WERI-Rb-1 (cell line): ENCODE data around the gene IL34.

Experiments
- DNase-seq: peaks from one replicate; pipeline ENCODE4 v3.0.0-alpha.2; 2020
- H3K27ac ChIP-seq: fragments of 250-450 bp; sonication (Bioruptor Pico); 2 replicates; pipeline ENCODE4 v1.5.1; 2020; ENCODE audit warnings: mild to moderate bottlenecking, moderate library complexity
- H3K27me3 ChIP-seq: fragments of 250-450 bp; sonication (Bioruptor Pico); 2 replicates; pipeline ENCODE4 v1.5.1; 2021; ENCODE audit warnings: mild to moderate bottlenecking, low read depth, moderate library complexity; ENCODE audit not compliant: insufficient read depth, severe bottlenecking
- H3K36me3 ChIP-seq: fragments of 250-450 bp; sonication (Bioruptor Pico); 2 replicates; pipeline ENCODE4 v1.5.1; 2020; ENCODE audit warnings: mild to moderate bottlenecking, moderate library complexity
- H3K4me3 ChIP-seq: 2 replicates; pipeline ENCODE4 v1.5.1; 2011; ENCODE audit warnings: low read depth, mild to moderate bottlenecking, control low read depth, low read length
- H3K9me3 ChIP-seq: fragments of 250-450 bp; sonication (Bioruptor Pico); 2 replicates; pipeline ENCODE4 v1.5.1; 2021; ENCODE audit warnings: mild to moderate bottlenecking, moderate library complexity; ENCODE audit not compliant: severe bottlenecking
- TF ChIP-seq, protein P1 (sequence below): IDR thresholded peaks from 2 replicates; pipeline ENCODE4 v1.5.1; 2011; ENCODE audit warnings: low read depth, mild to moderate bottlenecking, control low read depth, inconsistent platforms, low read length

IL34 gene

GRCh38 chr16:70659546-70659945 is 13.2 kb downstream of the IL34 start:
- H3K9me3 ChIP-seq = no peaks in the 10 kb centered on the region
- no peaks in the 10 kb centered on the region for H3K27me3 ChIP-seq
- TF ChIP-seq, protein P1, sequence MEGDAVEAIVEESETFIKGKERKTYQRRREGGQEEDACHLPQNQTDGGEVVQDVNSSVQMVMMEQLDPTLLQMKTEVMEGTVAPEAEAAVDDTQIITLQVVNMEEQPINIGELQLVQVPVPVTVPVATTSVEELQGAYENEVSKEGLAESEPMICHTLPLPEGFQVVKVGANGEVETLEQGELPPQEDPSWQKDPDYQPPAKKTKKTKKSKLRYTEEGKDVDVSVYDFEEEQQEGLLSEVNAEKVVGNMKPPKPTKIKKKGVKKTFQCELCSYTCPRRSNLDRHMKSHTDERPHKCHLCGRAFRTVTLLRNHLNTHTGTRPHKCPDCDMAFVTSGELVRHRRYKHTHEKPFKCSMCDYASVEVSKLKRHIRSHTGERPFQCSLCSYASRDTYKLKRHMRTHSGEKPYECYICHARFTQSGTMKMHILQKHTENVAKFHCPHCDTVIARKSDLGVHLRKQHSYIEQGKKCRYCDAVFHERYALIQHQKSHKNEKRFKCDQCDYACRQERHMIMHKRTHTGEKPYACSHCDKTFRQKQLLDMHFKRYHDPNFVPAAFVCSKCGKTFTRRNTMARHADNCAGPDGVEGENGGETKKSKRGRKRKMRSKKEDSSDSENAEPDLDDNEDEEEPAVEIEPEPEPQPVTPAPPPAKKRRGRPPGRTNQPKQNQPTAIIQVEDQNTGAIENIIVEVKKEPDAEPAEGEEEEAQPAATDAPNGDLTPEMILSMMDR = no peak
- peaks cover 17% of the 10 kb centered on the region for H3K36me3 ChIP-seq
- no peak overlapping the region for H3K27ac ChIP-seq
- H3K4me3 ChIP-seq = no peak overlapping the region
- no peak for DNase-seq

- TF ChIP-seq, protein P1 = no peak
- Histone ChIP-seq H3K4me3 (no peak overlapping the region), H3K27me3 (no peaks in the 10 kb centered on the region), H3K36me3 (peaks cover 23% of the 10 kb centered on the region), H3K9me3 (no peaks in the 10 kb centered on the region), H3K27ac (no peak overlapping the region)
- DNase-seq = no peak
These were observed 13.8 kb downstream of the IL34 start for GRCh38 chr16:70659953-70660671.

- no peak for DNase-seq
- Histone ChIP-seq H3K9me3 (no peaks in the 10 kb centered on the region), H3K27me3 (no peaks in the 10 kb centered on the region), H3K4me3 (no peak overlapping the region), H3K36me3 (peaks cover 30% of the 10 kb centered on the region), H3K27ac (no peak overlapping the region)
- TF ChIP-seq, protein P1 = no peak
These were observed 14.5 kb downstream of the IL34 start for GRCh38 chr16:70660672-70661350.

GRCh38 chr16:70661534-70661917 is 15.2 kb downstream of the IL34 start:
- H3K4me3 ChIP-seq = no peak overlapping the region
- TF ChIP-seq, protein P1 = no peak
- no peak for DNase-seq
- no peak overlapping the region for H3K27ac ChIP-seq
- no peaks in the 10 kb centered on the region for H3K27me3 ChIP-seq
- peaks cover 37% of the 10 kb centered on the region for H3K36me3 ChIP-seq
- H3K9me3 ChIP-seq = no peaks in the 10 kb centered on the region

GRCh38 chr16:70661918-70662641 is 15.7 kb downstream of the IL34 start:
- H3K27ac ChIP-seq = no peak overlapping the region
- TF ChIP-seq, protein P1 = no peak
- H3K36me3 ChIP-seq = peaks cover 42% of the 10 kb centered on the region
- DNase-seq = no peak
- no peaks in the 10 kb centered on the region for H3K27me3 ChIP-seq
- H3K4me3 ChIP-seq = no peak overlapping the region
- no peaks in the 10 kb centered on the region for H3K9me3 ChIP-seq
